MM.1S (cell line): ENCODE results near the gene GOLIM4.
A peak's percentile ranks its signal among the peaks of the same experiment; 100 is the strongest.
"Not testable (repeated sequence)": the region's sequence is repeated elsewhere in the genome, so short reads cannot be mapped to it uniquely, and the experiment has no call there.

ENCODE experiments used
- DNase-seq: peaks from one replicate; pipeline ENCODE4 v3.0.0-alpha.2; 2015
- H2AFZ ChIP-seq: fragments of 300-600 bp; sonication (generic); 2 replicates; pipeline ENCODE4 v1.6.0; 2016; ENCODE audit warnings: antibody characterized with exemption, low read length
- H3F3A ChIP-seq: fragments of 300-600 bp; sonication (generic); 2 replicates; pipeline ENCODE4 v1.6.1; 2016; ENCODE audit warnings: mild to moderate bottlenecking, antibody characterized with exemption, low read length, moderate library complexity, mixed read lengths; ENCODE audit not compliant: insufficient read depth
- H3K27ac ChIP-seq: fragments of 300-600 bp; sonication (generic); 2 replicates; pipeline ENCODE4 v1.5.1; 2016; ENCODE audit warnings: mild to moderate bottlenecking, low read length
- H3K27me3 ChIP-seq: fragments of 300-600 bp; sonication (generic); replicated peaks from 2 replicates; pipeline ENCODE4 v1.6.0; 2016; ENCODE audit warnings: low read length; ENCODE audit not compliant: insufficient read depth
- H3K36me3 ChIP-seq: fragments of 300-600 bp; sonication (generic); replicated peaks from 2 replicates; pipeline ENCODE4 v1.6.1; 2016; ENCODE audit warnings: mild to moderate bottlenecking, low read length, mixed read lengths; ENCODE audit not compliant: insufficient read depth
- H3K4me1 ChIP-seq: fragments of 300-600 bp; sonication (generic); 2 replicates; pipeline ENCODE4 v1.6.1; 2016; ENCODE audit warnings: low read length, mixed read lengths
- H3K4me2 ChIP-seq: fragments of 300-600 bp; sonication (generic); 2 replicates; pipeline ENCODE4 v1.6.0; 2016; ENCODE audit warnings: low read depth, low read length
- H3K4me3 ChIP-seq: fragments of 300-600 bp; sonication (generic); 2 replicates; pipeline ENCODE4 v1.5.1; 2016; ENCODE audit warnings: low read length, mixed read lengths
- H3K79me2 ChIP-seq: fragments of 300-600 bp; sonication (generic); 2 replicates; pipeline ENCODE4 v1.6.1; 2016; ENCODE audit warnings: mixed run types, low read length, mixed read lengths
- H3K9ac ChIP-seq: fragments of 300-600 bp; sonication (generic); 2 replicates; pipeline ENCODE4 v1.6.1; 2016; ENCODE audit warnings: low read length, mixed read lengths
- H3K9me2 ChIP-seq: fragments of 300-600 bp; sonication (generic); replicated peaks from 2 replicates; pipeline ENCODE4 v1.6.1; 2016; ENCODE audit warnings: mild to moderate bottlenecking, low read length, mixed read lengths; ENCODE audit not compliant: insufficient read depth
- H3K9me3 ChIP-seq: fragments of 300-600 bp; sonication (generic); replicated peaks from 2 replicates; pipeline ENCODE4 v1.6.1; 2016; ENCODE audit warnings: mild to moderate bottlenecking, low read length, mixed read lengths; ENCODE audit not compliant: insufficient read depth
- H4K20me1 ChIP-seq: fragments of 300-600 bp; sonication (generic); 2 replicates; pipeline ENCODE4 v1.6.1; 2016; ENCODE audit warnings: mild to moderate bottlenecking, low read length, moderate library complexity, mixed read lengths; ENCODE audit not compliant: insufficient read depth
- CTCF ChIP-seq: fragments of 300-600 bp; sonication (generic); IDR thresholded peaks from 2 replicates; pipeline ENCODE4 v1.5.1; 2016; ENCODE audit warnings: antibody characterized with exemption, low read length, mixed read lengths
- EZH2 ChIP-seq: fragments of 300-600 bp; sonication (generic); optimal IDR thresholded peaks from 2 replicates; pipeline ENCODE3; 2017; ENCODE audit warnings: low read depth, mild to moderate bottlenecking, antibody characterized with exemption, low read length, mixed read lengths
- EZH2phosphoT487 ChIP-seq: fragments of 300-600 bp; sonication (generic); IDR thresholded peaks from 2 replicates; pipeline ENCODE4 v1.6.1; 2018; ENCODE audit warnings: antibody characterized with exemption, low read length

The GOLIM4 gene

GRCh38 chr3:168024537-168024941 is 71.2 kb downstream of the GOLIM4 start:
- H3K36me3 ChIP-seq = peaks cover 4% of the 10 kb centered on the region; the same call in 1 of the 2 replicates

GRCh38 chr3:168021737-168022450 is 73.8 kb downstream of the GOLIM4 start:
- Histone ChIP-seq H3K36me3 (peaks cover 9% of the 10 kb centered on the region; the same call in 1 of the 2 replicates), H3K4me2 (no peak overlapping the region)
- peak; percentile 21 for DNase-seq

More at GRCh38 chr3:168024537-168024941, 71.2 kb downstream of the GOLIM4 start:
- Histone ChIP-seq H3K9me2 (no peaks in the 10 kb centered on the region), H2AFZ (peak overlapping the region; percentile 18), H3K4me2 (peak overlapping the region; percentile 27), H3K27ac (peak overlapping the region; percentile 71), H3K9ac (peak overlapping the region; percentile 21; the same call in 1 of the 2 replicates), H3K27me3 (no peaks in the 10 kb centered on the region), H3K79me2 (no peaks in the 10 kb centered on the region), H3K4me3 (peak overlapping the region; percentile 2; the same call in 1 of the 2 replicates), H3K4me1 (peaks cover 27% of the 10 kb centered on the region), H4K20me1 (no peaks in the 10 kb centered on the region), H3K9me3 (no peaks in the 10 kb centered on the region), H3F3A (peaks cover 12% of the 10 kb centered on the region; the same call in 1 of the 2 replicates)
- DNase-seq = peak; percentile 78
- no peak for TF ChIP-seq EZH2phosphoT487
- TF ChIP-seq CTCF = no peak
- no peak for TF ChIP-seq EZH2

GRCh38 chr3:168011280-168011679 is 84.4 kb downstream of the GOLIM4 start:
- H3K9me3 ChIP-seq, H3K9me2 ChIP-seq, H3K4me1 ChIP-seq, H3K27me3 ChIP-seq, H3K79me2 ChIP-seq, DNase-seq, H3K4me2 ChIP-seq, H3F3A ChIP-seq, H3K9ac ChIP-seq, H4K20me1 ChIP-seq, H2AFZ ChIP-seq, H3K27ac ChIP-seq, H3K4me3 ChIP-seq, H3K36me3 ChIP-seq: not testable (repeated sequence)

More at GRCh38 chr3:168021737-168022450, 73.8 kb downstream of the GOLIM4 start:
- no peak overlapping the region for H3K27ac ChIP-seq
- no peaks in the 10 kb centered on the region for H4K20me1 ChIP-seq
- H3K4me3 ChIP-seq = no peak overlapping the region
- H3K9ac ChIP-seq = no peak overlapping the region
- H2AFZ ChIP-seq = no peak overlapping the region
- no peaks in the 10 kb centered on the region for H3K79me2 ChIP-seq
- H3K9me3 ChIP-seq = no peaks in the 10 kb centered on the region
- TF ChIP-seq CTCF (no peak), EZH2phosphoT487 (no peak), EZH2 (no peak)
- no peaks in the 10 kb centered on the region for H3K27me3 ChIP-seq
- H3K9me2 ChIP-seq = no peaks in the 10 kb centered on the region
- H3K4me1 ChIP-seq = peaks cover 27% of the 10 kb centered on the region
- H3F3A ChIP-seq = peaks cover 12% of the 10 kb centered on the region; the same call in 1 of the 2 replicates

GRCh38 chr3:168006584-168006983 is 89.1 kb downstream of the GOLIM4 start:
- H3K27ac ChIP-seq = no peak overlapping the region
- H3F3A ChIP-seq = no peaks in the 10 kb centered on the region
- no peaks in the 10 kb centered on the region; the same call in 1 of the 2 replicates for H3K36me3 ChIP-seq
- H3K4me1 ChIP-seq = no peaks in the 10 kb centered on the region
- no peaks in the 10 kb centered on the region for H3K9me3 ChIP-seq
- no peak overlapping the region for H3K4me2 ChIP-seq
- H2AFZ ChIP-seq = no peak overlapping the region
- H3K4me3 ChIP-seq = no peak overlapping the region
- H3K27me3 ChIP-seq = no peaks in the 10 kb centered on the region
- H4K20me1 ChIP-seq = no peaks in the 10 kb centered on the region
- no peaks in the 10 kb centered on the region for H3K9me2 ChIP-seq
- no peak overlapping the region for H3K9ac ChIP-seq
- no peak for TF ChIP-seq EZH2phosphoT487
- DNase-seq = no peak
- H3K79me2 ChIP-seq = no peaks in the 10 kb centered on the region
